Stimulated activated CD4-positive, alpha-beta T cell treated with anti-CD3 and anti-CD28 coated beads, TNF-alpha, amount 100 ng/mL, for 48 hours (primary cell): ENCODE data around the gene COL18A1.
"Not testable (repeated sequence)": the region's sequence is repeated elsewhere in the genome, so short reads cannot be mapped to it uniquely, and the experiment has no call there.

Experiments used
- DNase-seq, 3 donors: peaks; one replicate each; pipeline ENCODE4 v3.0.0-alpha.2; 2020; ENCODE audit warnings: low read depth in 3 of 3

COL18A1 gene

GRCh38 chr21:45440736-45441350 is 35.9 kb downstream of the COL18A1 start:
- no peak for DNase-seq

- no peak for DNase-seq
Observed at GRCh38 chr21:45441431-45442255, 36.7 kb downstream of the COL18A1 start.

- no peak for DNase-seq
Observed at GRCh38 chr21:45442276-45442675, 37.3 kb downstream of the COL18A1 start.

- not testable (repeated sequence) for DNase-seq
Observed at GRCh38 chr21:45442686-45443594, 38.0 kb downstream of the COL18A1 start.

- no peak for DNase-seq
Observed at GRCh38 chr21:45443595-45444181, 38.7 kb downstream of the COL18A1 start.

- DNase-seq = no peak
Observed at GRCh38 chr21:45444385-45444784, 39.4 kb downstream of the COL18A1 start.

GRCh38 chr21:45445369-45445768 is 40.4 kb downstream of the COL18A1 start:
- DNase-seq = no peak

- DNase-seq = no peak
Observed at GRCh38 chr21:45447821-45448220, 42.9 kb downstream of the COL18A1 start.

- no peak for DNase-seq
Observed at GRCh38 chr21:45448283-45448809, 43.4 kb downstream of the COL18A1 start.

GRCh38 chr21:45448810-45449657 is 44.1 kb downstream of the COL18A1 start:
- DNase-seq = no peak

- no peak for DNase-seq
Observed at GRCh38 chr21:45449658-45450422, 44.9 kb downstream of the COL18A1 start.

- no peak for DNase-seq
Observed at GRCh38 chr21:45450423-45451090, 45.6 kb downstream of the COL18A1 start.

- DNase-seq = no peak
Observed at GRCh38 chr21:45451091-45451740, 46.3 kb downstream of the COL18A1 start.

GRCh38 chr21:45451771-45452182 is 46.8 kb downstream of the COL18A1 start:
- DNase-seq = no peak

GRCh38 chr21:45452696-45453307 is 47.8 kb downstream of the COL18A1 start:
- no peak for DNase-seq

GRCh38 chr21:45453308-45453950 is 48.5 kb downstream of the COL18A1 start:
- no peak for DNase-seq

GRCh38 chr21:45454060-45454925 is 49.3 kb downstream of the COL18A1 start:
- DNase-seq = no peak
